Central memory CD4-positive, alpha-beta T cell (primary cell): Measurements from ENCODE around the gene MFNG.
"Not testable (repeated sequence)": the region's sequence is repeated elsewhere in the genome, so short reads cannot be mapped to it uniquely, and the experiment has no call there.

Source experiments
- DNase-seq: peaks from one replicate; pipeline ENCODE4 v3.0.0; 2022

The MFNG gene

GRCh38 chr22:37472418-37473006, 13.7 kb downstream of the MFNG start:
- DNase-seq = peak; percentile 34

DNA sequence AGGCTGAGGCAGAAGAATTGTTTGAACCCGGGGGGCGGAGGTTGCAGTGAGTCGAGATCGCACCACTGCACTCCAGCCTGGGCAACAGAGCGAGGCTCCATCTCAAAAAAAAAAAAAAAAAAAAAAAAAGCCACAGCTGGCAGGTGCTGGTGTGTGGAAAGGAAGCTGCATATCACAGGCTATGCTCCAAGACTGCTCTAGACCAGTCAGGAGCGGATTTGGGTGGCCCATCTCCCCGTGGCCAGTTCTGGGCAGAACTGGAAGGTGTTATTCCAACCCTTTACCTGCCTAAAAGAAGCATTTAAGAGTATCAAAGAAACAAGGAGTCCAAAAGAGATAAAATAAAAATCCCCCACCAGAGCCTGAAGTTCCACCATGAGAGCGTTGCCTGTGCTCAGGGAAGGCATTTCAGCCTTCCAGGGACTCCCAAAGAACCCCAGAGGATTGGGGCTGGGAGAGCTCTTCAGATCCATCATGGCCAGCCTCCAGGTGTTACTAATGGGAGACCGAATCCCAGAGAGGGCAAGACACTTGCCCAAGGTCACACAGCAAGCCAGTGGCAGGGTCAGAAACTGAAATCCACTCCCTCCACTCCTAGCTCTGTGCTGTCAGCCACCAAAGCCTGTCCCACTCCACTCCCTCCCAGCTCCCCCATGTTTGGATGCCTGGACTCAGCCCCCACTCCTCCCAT, 14.3 kb downstream of the MFNG start:
- no peak for DNase-seq

DNA sequence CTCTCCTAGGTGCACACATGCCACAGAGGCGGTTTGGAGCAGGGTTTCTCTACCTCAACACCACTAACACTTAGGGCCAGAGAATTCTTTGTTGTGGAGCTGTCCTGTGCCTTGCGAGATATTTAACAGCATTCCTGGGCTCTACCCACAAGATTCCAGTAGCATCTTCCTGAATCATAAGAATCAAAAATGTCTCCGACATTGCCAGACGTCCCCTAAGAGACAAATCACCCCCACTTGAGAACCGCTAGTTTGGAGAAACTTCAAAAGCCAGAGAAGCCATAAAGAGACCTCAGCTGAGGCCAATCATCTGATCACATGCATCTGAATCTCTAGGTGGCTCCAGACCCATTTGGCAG, 16.1 kb downstream of the MFNG start:
- DNase-seq = no peak

DNA sequence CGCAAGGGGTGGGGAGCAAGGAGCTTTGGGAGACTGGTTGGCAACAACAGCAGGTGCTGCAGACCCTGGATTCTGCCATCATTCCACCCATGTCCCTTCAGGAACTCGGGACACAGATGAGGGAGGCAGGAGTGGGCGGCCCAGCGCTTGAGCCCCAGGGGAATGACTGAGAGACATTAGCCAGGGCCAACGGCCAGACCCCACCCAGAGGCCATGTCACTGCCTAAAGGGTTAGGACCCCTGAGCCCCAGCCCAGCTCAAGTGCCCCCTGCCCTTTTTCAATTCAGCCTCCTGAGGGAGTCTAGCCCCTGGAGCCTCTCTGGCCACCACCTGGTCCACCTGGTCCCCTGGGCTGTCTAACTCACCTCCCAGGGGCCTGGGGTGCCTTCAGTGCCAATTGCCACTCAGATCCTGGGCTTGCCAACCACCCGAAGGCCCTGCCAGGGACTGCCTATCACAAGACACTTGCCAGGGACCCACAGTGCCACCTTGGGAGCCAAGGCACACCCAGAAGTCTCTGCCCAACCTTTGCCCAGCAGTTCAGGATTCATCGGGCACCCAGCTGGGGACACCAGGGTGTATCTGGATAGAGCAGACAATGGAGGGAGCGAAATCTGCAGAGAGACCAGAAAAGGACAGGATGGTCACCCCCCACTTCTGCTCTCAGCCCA, 16.6 kb downstream of the MFNG start:
- DNase-seq = no peak

DNA sequence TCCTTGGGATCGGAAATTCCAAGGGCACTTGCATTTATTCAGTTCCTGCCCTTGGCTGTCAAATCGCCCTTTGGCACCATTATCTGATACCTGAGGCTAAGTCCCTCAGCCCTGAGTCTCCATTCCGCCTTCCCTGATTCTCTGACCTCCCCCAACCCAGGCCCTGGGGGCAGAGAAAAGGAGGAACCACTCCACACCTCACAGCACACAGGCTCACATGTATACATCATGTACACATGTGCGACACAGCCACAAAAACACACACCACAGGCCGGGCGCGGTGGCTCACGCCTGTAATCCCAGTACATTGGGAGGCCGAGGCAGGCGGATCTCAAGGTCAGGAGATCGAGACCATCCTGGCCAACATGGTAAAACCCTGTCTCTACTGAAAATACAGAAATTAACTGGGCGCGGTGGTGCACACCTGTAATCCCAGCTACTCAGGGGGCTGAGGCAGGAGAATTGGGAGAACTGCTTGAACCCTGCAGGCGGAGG, 17.9 kb downstream of the MFNG start:
- DNase-seq = not testable (repeated sequence)

- no peak for DNase-seq
These were observed 18.7 kb downstream of the MFNG start for GRCh38 chr22:37467391-37467955.

GRCh38 chr22:37464181-37464580, 22.0 kb downstream of the MFNG start:
- no peak for DNase-seq

DNA sequence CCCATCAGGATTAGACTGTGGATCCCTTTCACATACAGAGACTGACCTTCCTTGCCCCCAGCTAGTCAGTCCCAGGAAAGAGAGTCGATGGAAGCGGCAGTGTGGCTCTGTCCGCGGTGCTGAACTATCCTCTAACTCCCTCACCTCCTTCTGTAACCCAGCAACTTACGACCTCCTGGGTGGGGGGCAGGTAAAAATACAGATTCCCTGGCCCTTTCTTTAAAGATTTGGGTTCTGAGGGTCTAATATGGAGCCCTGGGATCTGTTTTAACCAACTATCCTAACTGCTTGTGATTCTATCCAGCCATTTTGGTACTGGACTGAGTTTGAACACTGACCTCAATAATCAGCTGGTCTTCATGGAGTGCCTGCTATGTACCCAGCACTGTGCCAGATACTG, 23.2 kb downstream of the MFNG start:
- no peak for DNase-seq

DNA sequence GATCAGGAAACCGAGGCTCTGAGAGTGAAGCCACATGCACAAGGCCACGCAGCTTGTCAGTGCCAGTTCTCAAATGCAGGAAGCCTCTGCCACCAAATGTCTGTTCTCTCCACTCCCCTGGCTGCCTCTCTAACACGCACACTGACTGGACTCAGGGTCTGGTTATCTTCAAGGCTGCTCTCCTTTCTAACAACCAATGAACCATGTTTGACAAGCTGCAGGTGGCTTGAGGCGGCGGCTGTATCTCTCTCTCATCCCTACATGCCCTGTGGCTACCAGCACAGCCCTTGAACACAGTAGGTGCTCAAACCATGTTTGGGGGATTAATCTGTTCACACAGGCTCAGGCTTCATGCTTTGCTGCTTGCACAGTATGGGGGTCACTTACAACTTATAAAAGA, 23.7 kb downstream of the MFNG start:
- no peak for DNase-seq

- no peak for DNase-seq
These were observed 24.2 kb downstream of the MFNG start for GRCh38 chr22:37461961-37462360.

DNA sequence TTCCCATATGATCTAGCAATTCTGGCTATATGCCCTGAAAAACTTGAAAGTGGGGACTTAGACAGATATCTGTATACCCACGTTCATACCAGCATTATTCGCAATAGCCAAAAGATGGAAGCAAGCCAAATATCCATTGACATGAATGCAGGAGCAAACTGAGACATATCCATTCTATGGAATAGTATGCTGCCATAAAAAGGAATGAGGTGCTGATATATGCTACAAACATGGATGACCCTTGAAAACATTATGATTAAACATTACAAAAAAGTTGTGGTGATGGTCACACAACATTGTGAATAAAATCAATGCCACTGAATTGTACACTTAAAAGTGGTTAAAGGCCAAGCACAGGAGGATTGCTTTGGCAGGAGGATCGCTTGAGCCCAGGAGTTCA, 25.5 kb downstream of the MFNG start:
- no peak for DNase-seq

GRCh38 chr22:37459206-37459605, 27.0 kb downstream of the MFNG start:
- DNase-seq = no peak

- DNase-seq = peak; percentile 70
These were observed 28.9 kb downstream of the MFNG start for GRCh38 chr22:37457093-37457893.

DNA sequence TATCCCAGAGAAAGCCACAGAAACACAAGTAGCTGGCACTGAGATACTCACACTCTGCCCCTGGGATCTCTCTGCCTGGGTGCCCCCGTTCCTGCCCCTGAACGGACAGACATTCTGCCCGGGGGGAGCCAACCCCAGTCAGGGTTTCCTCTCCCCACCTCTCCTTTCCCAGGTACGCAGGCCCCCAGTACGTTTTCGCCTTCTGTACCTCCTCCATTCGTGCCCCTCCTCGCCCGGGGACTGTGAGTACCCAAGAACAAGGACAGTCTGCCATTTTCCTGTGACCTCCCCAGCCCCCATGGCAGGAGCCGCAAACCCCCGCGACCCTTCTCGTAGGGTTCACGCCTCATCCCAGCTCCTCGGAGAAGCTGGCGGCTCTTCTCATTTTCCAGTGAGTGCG, 29.8 kb downstream of the MFNG start:
- DNase-seq = no peak

DNA sequence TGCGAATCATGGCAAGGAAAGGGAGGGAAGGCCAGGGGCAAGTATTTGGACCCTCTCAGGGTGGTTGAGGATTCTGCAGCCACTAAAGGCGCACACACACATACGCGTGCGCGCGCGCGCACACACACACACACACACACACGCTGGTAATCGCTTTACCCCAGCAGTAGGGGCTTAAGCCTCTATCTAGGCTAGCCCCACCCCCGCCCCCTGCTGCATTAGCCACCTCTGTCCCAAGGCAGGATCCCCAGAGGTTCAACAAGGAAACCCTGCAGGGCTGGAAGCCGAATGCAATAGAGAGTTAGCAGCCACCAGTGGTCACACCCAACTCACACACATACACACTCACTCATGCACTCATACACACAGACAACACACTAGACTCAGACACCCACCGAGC, 30.3 kb downstream of the MFNG start:
- no peak for DNase-seq

GRCh38 chr22:37454857-37455686, 31.1 kb downstream of the MFNG start:
- no peak for DNase-seq

DNA sequence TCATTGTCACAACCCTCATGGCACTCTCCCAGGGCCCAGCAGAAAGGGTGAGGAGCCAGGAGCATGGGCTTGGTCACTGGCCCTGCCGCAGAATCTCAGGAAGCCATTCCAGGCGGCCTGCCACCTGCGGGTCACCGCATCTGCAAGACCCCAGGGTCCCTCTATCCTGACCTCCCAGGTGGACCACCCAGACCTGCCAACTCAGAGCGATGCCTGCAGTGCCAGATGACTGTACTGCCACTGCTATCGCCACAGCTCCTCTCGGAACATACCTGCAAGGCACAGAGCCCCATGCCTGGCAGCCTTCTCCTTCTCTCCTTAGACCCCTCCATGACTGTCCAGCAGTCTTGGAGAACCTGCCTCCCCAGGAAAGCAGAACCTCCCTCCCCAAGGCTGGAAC, 32.5 kb downstream of the MFNG start:
- DNase-seq = no peak

DNA sequence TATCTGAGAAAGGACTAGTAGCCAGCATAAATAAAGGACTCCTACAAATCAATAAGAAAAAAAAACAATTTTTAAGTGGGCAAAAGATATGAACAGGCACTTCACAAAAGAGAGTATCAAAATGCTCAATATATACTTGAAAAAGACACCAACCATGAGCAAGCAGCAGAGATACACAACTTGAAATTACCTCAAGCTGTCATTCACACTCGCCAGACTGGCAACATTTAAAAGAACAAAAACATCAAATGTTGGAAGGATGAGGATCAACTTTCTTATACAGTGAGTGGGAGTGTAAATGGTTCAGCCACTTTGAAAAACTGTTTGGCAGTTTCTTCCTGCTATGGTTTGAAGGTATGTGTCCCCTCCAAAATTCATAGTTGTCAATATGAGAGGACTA, 35.0 kb downstream of the MFNG start:
- DNase-seq = no peak

DNA sequence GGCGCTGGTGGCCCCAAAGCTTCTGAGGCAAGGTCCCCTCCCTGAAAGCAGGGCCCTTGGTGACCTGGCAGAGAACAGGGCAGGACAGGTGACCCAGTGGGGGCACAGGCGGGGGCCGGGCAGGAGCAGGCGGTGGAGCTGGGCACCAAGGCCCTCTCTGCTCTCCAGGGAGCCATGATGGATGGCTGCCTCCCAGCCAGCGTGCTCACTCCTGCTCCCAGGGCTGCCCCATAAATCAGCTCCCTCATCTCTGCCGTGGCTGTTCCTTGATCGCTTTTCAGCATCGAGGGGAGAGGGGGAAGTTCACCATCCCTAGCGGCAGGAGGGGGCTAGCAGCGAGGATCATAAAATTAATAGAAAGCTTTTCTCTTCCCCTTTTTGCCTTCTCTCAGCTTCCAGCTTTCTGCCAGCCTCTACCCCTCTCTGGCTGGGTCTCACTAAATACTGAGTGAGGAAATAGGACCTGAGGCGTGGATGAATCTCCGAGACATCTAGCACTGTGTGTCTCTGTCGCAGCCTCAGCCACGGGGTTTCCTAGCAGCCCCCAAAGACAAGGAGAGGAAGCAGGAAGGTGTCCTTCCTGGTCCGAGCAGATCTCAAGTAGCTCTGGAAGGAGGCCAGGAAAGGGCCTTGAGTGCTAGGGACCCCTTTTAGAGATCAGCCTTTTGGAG, 36.7 kb downstream of the MFNG start:
- DNase-seq = no peak

DNA sequence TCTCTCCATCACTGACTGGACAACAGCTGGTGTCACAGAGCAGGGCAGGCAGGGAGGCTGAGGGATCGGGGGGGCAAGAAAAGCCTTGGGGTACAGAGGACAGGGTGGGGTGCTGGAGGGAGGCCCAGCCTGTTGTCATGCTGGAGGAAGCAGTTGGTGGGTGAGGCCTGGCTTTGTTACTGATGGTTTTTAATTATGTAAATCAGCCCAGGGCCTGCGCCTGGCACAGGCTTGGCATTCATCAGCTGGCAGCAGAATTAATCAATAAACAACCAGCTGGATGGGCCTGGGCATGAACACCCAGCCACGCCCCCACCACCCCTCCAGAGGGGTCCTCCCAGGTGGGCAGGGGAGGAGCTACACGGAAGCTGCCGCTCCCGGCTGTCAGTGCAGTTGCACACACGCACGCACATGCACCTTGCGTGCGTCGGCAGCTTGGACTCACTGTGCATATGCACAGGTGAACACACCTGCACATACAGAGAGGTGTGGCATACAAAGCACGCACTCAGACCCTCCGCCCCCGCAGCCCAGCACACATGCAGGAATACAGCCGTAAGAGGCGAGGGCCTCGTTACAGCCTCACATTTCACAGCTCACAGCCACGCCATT, 37.6 kb downstream of the MFNG start:
- no peak for DNase-seq

- DNase-seq = no peak
These were observed 40.7 kb downstream of the MFNG start for GRCh38 chr22:37445501-37445900.
